GM12875 (cell line): ENCODE results near the gene ZNF311.
"Not testable (repeated sequence)": the region's sequence is repeated elsewhere in the genome, so short reads cannot be mapped to it uniquely, and the experiment has no call there.

Source experiments
- H3K4me3 ChIP-seq: one replicate; pipeline ENCODE4 v1.5.1; 2011; ENCODE audit warnings: low read depth, low read length, control low read depth
- CTCF ChIP-seq: IDR thresholded peaks from 2 replicates; pipeline ENCODE4 v1.5.1; 2011; ENCODE audit warnings: low read depth, mild to moderate bottlenecking, control low read depth, inconsistent platforms, low read length, moderate library complexity, borderline replicate concordance; ENCODE audit not compliant: insufficient read depth

Gene ZNF311

GRCh38 chr6:28968476-28968875, 36.6 kb downstream of the ZNF311 start:
- H3K4me3 ChIP-seq = no peak overlapping the region
- TF ChIP-seq CTCF = no peak

- TF ChIP-seq CTCF = no peak
Measured at GRCh38 chr6:28965706-28966105, 39.4 kb downstream of the ZNF311 start.

GRCh38 chr6:28960846-28961500, 44.1 kb downstream of the ZNF311 start:
- H3K4me3 ChIP-seq = no peak overlapping the region
- TF ChIP-seq CTCF = no peak

More at GRCh38 chr6:28965706-28966105, 39.4 kb downstream of the ZNF311 start:
- H3K4me3 ChIP-seq = no peak overlapping the region

- H3K4me3 ChIP-seq = not testable (repeated sequence)
Measured at GRCh38 chr6:28958561-28959243, 46.4 kb downstream of the ZNF311 start.

- H3K4me3 ChIP-seq = not testable (repeated sequence)
Measured at GRCh38 chr6:28957795-28958314, 47.3 kb downstream of the ZNF311 start.

- no peak overlapping the region for H3K4me3 ChIP-seq
- no peak for TF ChIP-seq CTCF
Measured at GRCh38 chr6:28956331-28956730, 48.8 kb downstream of the ZNF311 start.

GRCh38 chr6:28953585-28954258, 51.4 kb downstream of the ZNF311 start:
- H3K4me3 ChIP-seq = peak overlapping the region; percentile 44
- TF ChIP-seq CTCF = no peak

- peak overlapping the region; percentile 44 for H3K4me3 ChIP-seq
- TF ChIP-seq CTCF = no peak
Measured at GRCh38 chr6:28953039-28953584, 52.0 kb downstream of the ZNF311 start.

- H3K4me3 ChIP-seq = not testable (repeated sequence)
Measured at GRCh38 chr6:28949656-28950195, 55.4 kb downstream of the ZNF311 start.
